Mesodermal cell (in vitro differentiated cells): Measurements from ENCODE around the gene ECT2.
"Not testable (repeated sequence)": the region's sequence is repeated elsewhere in the genome, so short reads cannot be mapped to it uniquely, and the experiment has no call there.

ENCODE experiments used
- H3K27ac ChIP-seq: 2 replicates; pipeline ENCODE4 v1.7.0; 2013; ENCODE audit warnings: mild to moderate bottlenecking, low read depth, low read length, moderate library complexity; ENCODE audit not compliant: severe bottlenecking
- H3K36me3 ChIP-seq: 2 replicates; pipeline ENCODE4 v1.7.1; 2013; ENCODE audit warnings: mild to moderate bottlenecking, low read length, moderate library complexity; ENCODE audit not compliant: control insufficient read depth, insufficient read depth
- H3K4me1 ChIP-seq: one replicate; pipeline ENCODE4 v1.7.1; 2013; ENCODE audit warnings: mild to moderate bottlenecking, low read length; ENCODE audit not compliant: insufficient read depth, control insufficient read depth, poor library complexity, severe bottlenecking
- H3K4me3 ChIP-seq: 2 replicates; pipeline ENCODE4 v1.7.0; 2013; ENCODE audit warnings: low read length, control low read depth, mild to moderate bottlenecking; ENCODE audit not compliant: insufficient read depth, poor library complexity, severe bottlenecking; ENCODE audit errors: extremely low read depth
- H3K9me3 ChIP-seq: 2 replicates; pipeline ENCODE4 v1.7.1; 2013; ENCODE audit warnings: mild to moderate bottlenecking, low read length, moderate library complexity; ENCODE audit not compliant: control insufficient read depth
- WGBS, 2 experiments: methylation state at CpG; one replicate each; pipeline ENCODE4 v1.1.5; 2013; ENCODE audit warnings: missing lambda C conversion rate in 2 of 2; ENCODE audit not compliant: insufficient coverage in 2 of 2; 5-methylcytosine and 5-hydroxymethylcytosine counted together

The ECT2 gene

DNA sequence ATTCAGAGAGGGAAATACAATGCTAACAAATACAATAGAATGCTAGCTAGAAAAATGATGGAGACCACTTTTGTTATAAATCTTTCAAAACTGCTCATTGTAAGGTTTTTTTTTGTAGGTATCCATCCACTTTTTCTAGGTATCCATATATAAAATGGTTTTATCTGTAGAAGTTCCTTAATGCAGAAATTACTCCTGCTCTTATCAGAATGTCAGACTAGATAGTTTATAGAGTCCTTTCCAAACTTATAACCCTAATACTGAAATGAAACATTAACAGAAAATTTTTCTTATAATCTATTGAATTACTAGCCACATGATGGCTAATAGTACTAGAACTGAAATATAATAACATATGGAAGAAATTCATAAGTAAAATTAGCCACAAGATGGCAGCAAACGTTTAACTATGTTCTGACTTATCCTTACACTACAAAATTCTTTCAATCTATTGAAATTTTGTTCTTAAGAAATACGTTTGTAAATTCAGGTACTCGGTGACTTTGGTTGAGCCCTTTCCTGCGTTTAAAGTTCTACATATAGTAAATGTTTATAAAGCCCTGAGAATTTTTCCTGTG, 58.5 kb downstream of the ECT2 start:
- Histone ChIP-seq H3K4me3 (no peak overlapping the region), H3K4me1 (no peaks in the 10 kb centered on the region), H3K9me3 (no peaks in the 10 kb centered on the region), H3K36me3 (peaks cover 37% of the 10 kb centered on the region), H3K27ac (no peak overlapping the region)
- WGBS, 2 experiments = no CpG with 5 or more reads among the region's 4 CpGs

DNA sequence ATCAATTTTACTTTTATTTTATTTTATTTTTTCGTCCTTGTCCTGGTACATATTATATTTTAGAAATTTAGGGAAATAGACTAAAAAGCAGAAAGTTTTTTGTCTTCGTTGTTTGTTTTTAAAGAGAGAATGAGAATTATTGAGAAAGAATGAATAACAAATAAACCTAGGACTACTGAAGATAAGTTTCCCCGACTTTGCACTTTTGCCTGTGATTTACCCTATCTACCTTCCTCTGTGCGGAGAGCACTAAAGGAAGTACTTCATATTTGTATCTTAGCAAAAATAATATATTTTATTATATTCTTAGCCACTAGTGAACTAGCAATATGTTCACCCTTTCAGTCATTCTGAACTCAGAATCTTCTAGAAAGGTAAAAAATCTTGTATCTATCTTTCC, 60.6 kb downstream of the ECT2 start:
- H3K9me3 ChIP-seq = no peaks in the 10 kb centered on the region
- H3K27ac ChIP-seq = no peak overlapping the region
- no peaks in the 10 kb centered on the region for H3K4me1 ChIP-seq
- peaks cover 35% of the 10 kb centered on the region for H3K36me3 ChIP-seq
- WGBS, 2 experiments = no CpG with 5 or more reads among the region's 4 CpGs
- H3K4me3 ChIP-seq = no peak overlapping the region

DNA sequence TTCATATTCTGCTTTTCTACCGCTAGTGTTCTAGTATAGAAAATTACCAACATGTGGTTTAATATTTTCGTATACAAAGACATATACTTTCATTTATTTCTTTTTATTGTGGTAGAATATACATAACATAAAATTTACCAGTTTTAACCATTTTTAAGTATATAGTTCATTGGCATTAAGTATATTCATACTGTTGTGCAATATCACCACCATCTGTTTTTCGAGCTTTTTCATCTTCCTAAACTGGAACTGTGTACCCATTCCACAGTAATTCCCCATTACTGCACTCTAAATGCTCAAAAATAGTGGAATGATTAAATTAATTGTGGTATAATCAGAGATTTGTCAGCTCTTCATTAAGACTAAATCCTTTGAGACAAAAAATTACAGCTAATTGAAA, 62.9 kb downstream of the ECT2 start:
- WGBS, 2 experiments = no CpG with 5 or more reads among the region's 3 CpGs
- no peaks in the 10 kb centered on the region for H3K4me1 ChIP-seq
- no peak overlapping the region for H3K4me3 ChIP-seq
- H3K27ac ChIP-seq = no peak overlapping the region
- peaks cover 23% of the 10 kb centered on the region for H3K36me3 ChIP-seq
- no peaks in the 10 kb centered on the region for H3K9me3 ChIP-seq

DNA sequence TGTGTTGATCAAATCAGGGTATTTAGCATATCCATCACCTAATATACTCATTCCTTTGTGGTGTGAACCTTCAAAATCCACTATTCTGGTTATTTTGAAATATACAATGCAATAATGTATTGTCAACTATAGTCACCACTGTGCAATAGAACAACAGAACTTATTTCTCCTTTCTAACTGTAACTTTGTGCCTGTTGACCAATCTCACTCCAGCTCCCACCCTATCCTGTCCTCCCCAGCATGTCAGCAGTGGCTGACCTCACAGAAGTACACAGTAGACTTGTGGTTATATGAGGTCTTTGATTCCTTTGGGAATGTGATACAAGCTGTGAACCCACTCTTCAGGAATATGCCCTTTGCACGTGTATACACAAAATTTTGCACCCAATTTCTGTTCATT, 64.2 kb downstream of the ECT2 start:
- no peaks in the 10 kb centered on the region for H3K9me3 ChIP-seq
- H3K4me3 ChIP-seq = no peak overlapping the region
- no peaks in the 10 kb centered on the region for H3K4me1 ChIP-seq
- no peak overlapping the region for H3K27ac ChIP-seq
- no CpG with 5 or more reads among the region's 1 CpG for WGBS, 2 experiments
- H3K36me3 ChIP-seq = peaks cover 24% of the 10 kb centered on the region

DNA sequence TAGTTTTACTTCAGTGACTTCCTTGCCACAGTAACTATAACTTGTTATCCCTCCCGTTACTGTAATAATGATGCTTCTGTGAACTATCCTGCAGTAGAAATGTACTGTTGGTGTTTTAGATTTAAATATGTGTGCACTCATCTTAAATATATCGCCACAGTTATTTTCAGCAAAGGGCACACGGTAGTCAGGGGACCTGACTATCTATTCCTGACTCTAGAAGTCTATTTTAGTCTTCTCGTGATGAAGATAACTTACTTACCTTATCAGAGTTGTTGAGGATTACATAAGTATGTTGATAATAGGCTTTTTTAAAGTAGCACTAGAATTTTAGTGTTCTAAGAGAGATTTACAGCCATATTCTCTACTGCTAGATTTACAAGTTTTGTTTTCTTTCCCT, 65.3 kb downstream of the ECT2 start:
- H3K36me3 ChIP-seq = peaks cover 26% of the 10 kb centered on the region
- no peaks in the 10 kb centered on the region for H3K4me1 ChIP-seq
- no peak overlapping the region for H3K27ac ChIP-seq
- no CpG with 5 or more reads among the region's 4 CpGs for whole genome bisulfite sequencing, 2 experiments
- H3K9me3 ChIP-seq = no peaks in the 10 kb centered on the region
- no peak overlapping the region for H3K4me3 ChIP-seq

DNA sequence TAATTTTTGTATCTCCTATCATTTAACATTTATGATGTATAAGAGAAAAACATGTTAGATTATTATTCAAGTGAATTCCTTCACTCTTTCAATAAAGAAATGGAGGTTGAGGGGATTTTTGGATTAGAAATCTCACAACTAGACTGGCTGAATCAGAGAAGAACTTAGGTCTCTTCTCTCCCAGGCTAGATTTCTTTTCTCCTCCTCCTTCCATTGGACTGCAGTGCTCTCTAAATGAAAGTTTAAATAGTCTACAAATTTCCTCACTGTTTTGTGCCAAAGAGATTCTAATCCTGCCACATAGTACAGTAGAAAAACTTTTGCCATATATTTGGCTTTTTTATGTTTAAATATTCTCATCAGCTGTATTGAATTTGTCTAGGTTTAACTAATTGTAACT, 65.8 kb downstream of the ECT2 start:
- H3K4me3 ChIP-seq = no peak overlapping the region
- H3K4me1 ChIP-seq = no peaks in the 10 kb centered on the region
- no peaks in the 10 kb centered on the region for H3K9me3 ChIP-seq
- H3K27ac ChIP-seq = no peak overlapping the region
- peaks cover 27% of the 10 kb centered on the region for H3K36me3 ChIP-seq

DNA sequence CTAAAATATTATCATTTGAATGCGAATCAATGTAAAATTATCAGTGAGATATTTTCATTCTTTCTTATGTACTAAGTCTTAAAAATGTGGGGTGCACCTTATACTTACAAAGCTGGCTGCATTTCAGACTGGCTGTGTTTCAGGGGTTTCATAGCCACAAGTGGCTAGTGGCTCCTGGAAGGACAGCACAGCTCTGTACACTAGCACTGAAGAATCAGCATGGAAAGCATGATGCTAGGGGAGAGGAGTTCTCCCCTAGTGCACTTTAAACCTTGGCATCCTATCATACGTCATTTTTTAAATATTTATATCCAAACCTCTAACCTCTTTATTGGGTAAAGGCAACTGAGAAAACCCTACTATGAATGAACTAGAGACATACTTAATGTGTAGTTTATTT, 66.4 kb downstream of the ECT2 start:
- Histone ChIP-seq H3K4me3 (no peak overlapping the region), H3K9me3 (no peaks in the 10 kb centered on the region), H3K36me3 (peaks cover 27% of the 10 kb centered on the region), H3K4me1 (no peaks in the 10 kb centered on the region), H3K27ac (no peak overlapping the region)
- no CpG with 5 or more reads among the region's 2 CpGs for WGBS, 2 experiments

DNA sequence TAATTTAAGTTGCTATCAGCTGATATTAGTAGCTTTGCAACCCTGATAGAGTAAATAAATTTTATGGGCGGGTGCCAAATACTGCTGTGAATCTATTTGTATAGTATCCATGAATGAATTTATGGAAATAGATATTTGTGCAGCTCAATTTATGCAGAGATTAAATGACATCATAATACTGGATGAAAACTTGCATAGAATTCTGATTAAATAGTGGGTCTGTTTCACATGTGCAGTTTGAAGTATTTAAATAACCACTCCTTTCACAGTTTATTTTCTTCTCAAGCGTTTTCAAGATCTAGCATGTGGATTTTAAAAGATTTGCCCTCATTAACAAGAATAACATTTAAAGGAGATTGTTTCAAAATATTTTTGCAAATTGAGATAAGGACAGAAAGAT, 70.0 kb downstream of the ECT2 start:
- 0% methylated on average over 1 of the region's 2 CpGs for WGBS, 2 experiments
- Histone ChIP-seq H3K4me3 (no peak overlapping the region), H3K9me3 (no peaks in the 10 kb centered on the region), H3K36me3 (peaks cover 21% of the 10 kb centered on the region), H3K4me1 (no peaks in the 10 kb centered on the region), H3K27ac (no peak overlapping the region)

DNA sequence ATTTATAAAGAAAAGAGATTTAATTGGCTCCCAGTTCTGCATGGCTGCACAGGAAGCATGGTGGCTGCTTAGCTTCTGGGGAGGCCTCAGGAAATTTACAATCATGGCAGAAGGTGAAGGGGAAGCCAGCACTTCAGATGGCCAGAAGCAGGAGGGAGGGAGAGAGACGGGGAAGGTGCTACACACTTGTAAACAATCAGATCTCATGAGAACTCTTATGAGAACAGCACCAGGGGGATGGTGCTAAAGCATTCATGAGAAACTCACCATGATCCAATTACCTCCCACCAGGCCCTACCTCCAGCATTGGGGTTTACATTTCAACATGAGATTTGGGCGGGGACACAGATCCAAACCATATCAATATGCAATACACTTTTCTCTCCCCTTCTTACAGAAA, 73.7 kb downstream of the ECT2 start:
- Histone ChIP-seq H3K27ac (no peak overlapping the region), H3K36me3 (peaks cover 15% of the 10 kb centered on the region), H3K9me3 (no peaks in the 10 kb centered on the region), H3K4me1 (no peaks in the 10 kb centered on the region), H3K4me3 (no peak overlapping the region)
- 100% methylated on average over 1 of the region's 2 CpGs; no CpG with 5 or more reads in 1 of the 2 experiments for WGBS, 2 experiments

DNA sequence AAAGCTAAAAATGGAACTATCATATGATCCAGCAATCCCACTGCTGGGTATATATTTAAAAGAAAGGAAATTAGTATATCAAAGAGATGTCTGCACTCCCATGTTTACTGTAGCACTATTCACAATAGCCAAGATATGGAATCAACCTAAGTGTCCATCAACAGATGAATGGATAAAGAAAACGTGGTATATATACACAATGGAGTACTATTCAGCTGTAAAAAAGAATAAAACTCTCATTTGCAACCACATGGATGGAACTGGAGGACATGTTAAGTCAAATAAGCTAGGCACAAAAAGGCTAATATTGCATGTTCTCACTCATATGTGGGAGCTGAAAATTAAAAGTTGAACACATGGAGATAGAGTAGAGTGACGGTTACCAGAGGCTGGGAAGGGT, 76.7 kb downstream of the ECT2 start:
- H3K4me1 ChIP-seq, H3K9me3 ChIP-seq, H3K4me3 ChIP-seq, H3K27ac ChIP-seq, H3K36me3 ChIP-seq: not testable (repeated sequence)
- 91 to 100% methylated on average over 1 of the region's 2 CpGs for WGBS, 2 experiments

DNA sequence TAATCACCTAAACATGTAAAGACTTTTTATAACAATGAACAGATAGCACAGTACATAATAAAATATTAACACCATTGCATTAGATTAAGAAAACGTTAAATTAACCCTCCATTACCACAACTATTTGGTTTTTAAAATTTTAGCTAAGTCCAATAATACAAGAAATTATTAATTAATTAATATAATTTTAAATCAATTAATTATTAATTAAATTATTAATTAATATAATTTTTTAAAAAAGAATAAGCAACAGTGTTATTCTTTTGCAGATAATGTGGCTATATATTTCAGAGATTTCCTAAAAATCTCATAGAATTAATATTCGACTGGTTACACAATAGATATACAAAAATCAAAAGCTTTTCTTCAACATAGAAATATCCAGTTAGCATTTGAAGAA, 82.5 kb downstream of the ECT2 start:
- no CpG with 5 or more reads among the region's 2 CpGs for WGBS, 2 experiments
- Histone ChIP-seq H3K36me3 (no peaks in the 10 kb centered on the region), H3K27ac (no peak overlapping the region), H3K4me3 (no peak overlapping the region), H3K9me3 (no peaks in the 10 kb centered on the region), H3K4me1 (no peaks in the 10 kb centered on the region)
